HepG2 (cell line): ENCODE measurements around the gene TENT5A. TPM values are rescaled to one million over a fixed set of nuclear protein-coding genes. Genes with fewer than 3 reads are reported as not detected.

Experiments used
- ATAC-seq: fragments of 200-7000 bp; cut with Tn5 transposase; 3 replicates; pipeline ENCODE4 v1.9.1; 2020; ENCODE audit warnings: mild to moderate bottlenecking, moderate library complexity
- BruUV-seq: library from RNA; stranded (reverse); fragments of 400-500 nt; replicated peaks from 2 replicates; lab custom pipeline; 2021; lab: Mats Ljungman, UMichigan
- CTCF ChIA-PET: fragments of 300-600 bp; formaldehyde crosslinking; extraction: SDS; loops from one replicate; lab custom pipeline; 2021; ENCODE audit warnings: low total read pairs, inconsistent platforms, low intra/inter-chr PET ratio; lab: Yijun Ruan, JAX
- POLR2A ChIA-PET: fragments of 350-600 bp; sonication (Branson Sonifier 250); formaldehyde crosslinking; loops from one replicate; lab custom pipeline; 2020; ENCODE audit warnings: antibody characterized with exemption, inconsistent platforms; lab: Yijun Ruan, JAX
- DNase-seq: peaks from one replicate; pipeline ENCODE4 v3.0.0-alpha.2; 2015; ENCODE audit warnings: low spot score
- FAIRE-seq: peaks from 3 replicates; lab custom pipeline; 2011; peaks lifted over from hg19 to GRCh38; lab: Jason Lieb, UNC
- H2AFZ ChIP-seq: one replicate; pipeline ENCODE4 v1.6.1; 2011; ENCODE audit warnings: low read length, inconsistent platforms
- H3K27ac ChIP-seq: fragments of 300-600 bp; 3 replicates; pipeline ENCODE4 v1.8.0; 2011; ENCODE audit warnings: mixed run types, mild to moderate bottlenecking, mixed read lengths, low read length, inconsistent platforms; ENCODE audit not compliant: insufficient read depth; ENCODE audit errors: extremely low read length
- H3K27me3 ChIP-seq, 2 experiments: fragments of 200-600 bp in 1 of 2; 2 replicates in 1 of 2; 3 replicates in 1 of 2; pipeline versions ENCODE4 v1.6.0 to v1.8.0; 2011; ENCODE audit warnings: low read length in 2 of 2, mild to moderate bottlenecking in 2 of 2, moderate library complexity in 2 of 2, inconsistent platforms in 1 of 2; ENCODE audit not compliant: insufficient read depth in 2 of 2, control insufficient read depth in 1 of 2
- H3K36me3 ChIP-seq, 2 experiments: fragments of 200-600 bp in 1 of 2; replicated peaks in 1 of 2; 2 replicates in 1 of 2; 3 replicates in 1 of 2; pipeline versions ENCODE4 v1.5.1 to v1.8.0; 2011; ENCODE audit warnings: low read length in 2 of 2, inconsistent platforms in 1 of 2; ENCODE audit not compliant: insufficient read depth in 2 of 2, control insufficient read depth in 1 of 2
- H3K4me1 ChIP-seq: 2 replicates; pipeline ENCODE4 v1.5.1; 2012; ENCODE audit warnings: low read length, inconsistent platforms; ENCODE audit not compliant: insufficient read depth
- H3K4me2 ChIP-seq: 2 replicates; pipeline ENCODE4 v1.6.0; 2011; ENCODE audit warnings: low read depth, low read length, inconsistent platforms
- H3K4me3 ChIP-seq, 3 experiments: fragments of 200-600 bp in 1 of 3; sonication (generic), shearing (Covaris generic) in 1 of 3; replicated peaks in 1 of 3; 2 replicates each; pipeline ENCODE4 v1.5.1; 2011 to 2016; ENCODE audit warnings: low read length in 3 of 3, inconsistent platforms in 2 of 3, low read depth in 2 of 3, mild to moderate bottlenecking in 2 of 3, control low read depth in 1 of 3, mixed read lengths in 1 of 3; ENCODE audit not compliant: insufficient read depth in 1 of 3
- H3K79me2 ChIP-seq: one replicate; pipeline ENCODE4 v1.6.1; 2011; ENCODE audit warnings: low read length, inconsistent platforms; ENCODE audit not compliant: insufficient read depth
- H3K9ac ChIP-seq: 2 replicates; pipeline ENCODE4 v1.6.0; 2011; ENCODE audit warnings: mild to moderate bottlenecking, low read depth, low read length, inconsistent platforms; ENCODE audit not compliant: insufficient read depth
- H3K9me3 ChIP-seq: 2 replicates; pipeline ENCODE4 v1.5.1; 2012; ENCODE audit warnings: mild to moderate bottlenecking, low read length
- H4K20me1 ChIP-seq: 2 replicates; pipeline ENCODE4 v1.6.0; 2011; ENCODE audit warnings: inconsistent platforms, mild to moderate bottlenecking, low read length, moderate library complexity; ENCODE audit not compliant: insufficient read depth
- CHD4 ChIP-seq: fragments of 200-600 bp; sonication (generic); IDR thresholded peaks from 2 replicates; pipeline ENCODE4 v1.7.0; 2017; ENCODE audit warnings: mild to moderate bottlenecking, low read length, borderline replicate concordance
- ERF ChIP-seq: IDR thresholded peaks from 2 replicates; pipeline ENCODE4 v1.6.1; 2018; ENCODE audit warnings: missing biosample characterization, missing genetic modification reagents
- FIP1L1 ChIP-seq: fragments of 200-400 bp; formaldehyde crosslinking; IDR thresholded peaks from 2 replicates; pipeline ENCODE4 v1.6.1; 2018; ENCODE audit warnings: low read depth, mild to moderate bottlenecking, low read length, moderate library complexity, borderline replicate concordance; ENCODE audit not compliant: insufficient read depth
- FOXA3 ChIP-seq: IDR thresholded peaks from 2 replicates; pipeline ENCODE4 v1.6.1; 2016; ENCODE audit warnings: missing genetic modification reagents, missing compliant biosample characterization
- HOXA5 ChIP-seq: sonication (generic); formaldehyde crosslinking; IDR thresholded peaks from 2 replicates; pipeline ENCODE4 v1.4.0; 2020; ENCODE audit warnings: missing genetic modification reagents
- IRX3 ChIP-seq: sonication (generic); formaldehyde crosslinking; IDR thresholded peaks from 2 replicates; pipeline ENCODE4 v1.8.1; 2023; ENCODE audit warnings: mild to moderate bottlenecking, low read depth, missing genetic modification reagents, borderline replicate concordance
- JDP2 ChIP-seq: sonication (generic); formaldehyde crosslinking; IDR thresholded peaks from 2 replicates; pipeline ENCODE4 v1.8.1; 2022; ENCODE audit warnings: missing genetic modification reagents, borderline replicate concordance
- KDM5A ChIP-seq: fragments of 200-600 bp; sonication (generic); IDR thresholded peaks from 2 replicates; pipeline ENCODE4 v1.7.0; 2018; ENCODE audit warnings: antibody characterized with exemption, mild to moderate bottlenecking, low read length, borderline replicate concordance
- SRF ChIP-seq: IDR thresholded peaks from 2 replicates; pipeline ENCODE4 v1.6.1; 2011; ENCODE audit warnings: mild to moderate bottlenecking, low read depth, low read length, moderate library complexity
- SRY ChIP-seq: sonication (generic); formaldehyde crosslinking; IDR thresholded peaks from 2 replicates; pipeline ENCODE4 v1.8.0; 2022; ENCODE audit warnings: mild to moderate bottlenecking, missing genetic modification reagents
- TCF7 ChIP-seq: sonication (generic); IDR thresholded peaks from 2 replicates; pipeline ENCODE4 v1.6.1; 2016; ENCODE audit warnings: antibody characterized with exemption, low read depth
- ZFP90 ChIP-seq: sonication (generic); formaldehyde crosslinking; IDR thresholded peaks from 2 replicates; pipeline ENCODE4 v1.8.0; 2022; ENCODE audit warnings: missing genetic modification reagents, mild to moderate bottlenecking, inconsistent platforms, borderline replicate concordance
- ZSCAN25 ChIP-seq: sonication (generic); formaldehyde crosslinking; IDR thresholded peaks from 2 replicates; pipeline ENCODE4 v1.8.0; 2022; ENCODE audit warnings: mild to moderate bottlenecking, missing genetic modification reagents
- WGBS: methylation state at CpG from one replicate; pipeline ENCODE4 v1.1.6; 2017; ENCODE audit warnings: low lambda C conversion rate; 5-methylcytosine and 5-hydroxymethylcytosine counted together
- in situ Hi-C: cut with HindIII; loops from 2 replicates; pipeline ENCODE4 v1.10.0; 2017; ENCODE audit warnings: low pct_unique_long_range_greater_than_20kb; ENCODE audit not compliant: extremely low pct_ligation_motif_present
- intact Hi-C: fragments of 100-400 bp; cut with micrococcal nuclease; formaldehyde crosslinking; loops from one replicate; pipeline ENCODE4 v1.10.0; 2022; ENCODE audit not compliant: unreplicated experiment
- polyA plus RNA-seq, 8 experiments: library from polyadenylated mRNA; depleted of rRNA in 3 of 8; stranded (reverse) in 7 of 8; unstranded in 1 of 8; fragments of >200 nt; fragmentation: Illumina TruSeq in 4 of 8; extraction: Trizol in 4 of 8; gene quantifications; 2 replicates each; pipeline versions ENCODE4 v1.2.1 to v1.2.3, GENCODE V29; 2011 to 2016; ENCODE audit warnings: low read depth in 4 of 8, missing spikeins in 1 of 8, mixed read lengths in 1 of 8; ENCODE audit not compliant: insufficient read depth in 1 of 8
- total RNA-seq, 5 experiments: library from RNA; depleted of rRNA; stranded (reverse); fragments of >200 nt; fragmentation: Illumina TruSeq; extraction: Trizol; gene quantifications; 2 replicates each; pipeline ENCODE4 v1.2.3, GENCODE V29; 2016; ENCODE audit warnings: low read depth in 1 of 5
- TF ChIP-seq, protein P1 (sequence below): sonication (generic); formaldehyde crosslinking; IDR thresholded peaks from 2 replicates; pipeline ENCODE4 v1.8.0; 2022; ENCODE audit warnings: mild to moderate bottlenecking, missing genetic modification reagents
- TF ChIP-seq, protein P2 (sequence below): sonication (generic); formaldehyde crosslinking; IDR thresholded peaks from 2 replicates; pipeline ENCODE4 v1.8.1; 2022; ENCODE audit warnings: low read depth, mild to moderate bottlenecking, missing genetic modification reagents
- TF ChIP-seq, protein P3 (sequence below): sonication (generic); formaldehyde crosslinking; IDR thresholded peaks from 2 replicates; pipeline ENCODE4 v1.4.0; 2020; ENCODE audit warnings: missing genetic modification reagents, mild to moderate bottlenecking, borderline replicate concordance
- TF ChIP-seq, protein P4 (sequence below): sonication (generic); formaldehyde crosslinking; IDR thresholded peaks from 2 replicates; pipeline ENCODE4 v1.5.0; 2020; ENCODE audit warnings: mild to moderate bottlenecking, missing genetic modification reagents

The TENT5A gene
- total and polyA plus RNA-seq, 2 of the 13 experiments (the other 11 are each of a cell fraction or from before 2014, with no cell fraction given) = 8.0 to 13.8 TPM

GRCh38 chr6:81786150-81786549 lies 33.7 kb upstream of the TENT5A start:
- CTCF ChIA-PET = no interaction called here
- TF ChIP-seq ERF (CRISPR knock-in tag) = no peak
- TF ChIP-seq, protein P1, sequence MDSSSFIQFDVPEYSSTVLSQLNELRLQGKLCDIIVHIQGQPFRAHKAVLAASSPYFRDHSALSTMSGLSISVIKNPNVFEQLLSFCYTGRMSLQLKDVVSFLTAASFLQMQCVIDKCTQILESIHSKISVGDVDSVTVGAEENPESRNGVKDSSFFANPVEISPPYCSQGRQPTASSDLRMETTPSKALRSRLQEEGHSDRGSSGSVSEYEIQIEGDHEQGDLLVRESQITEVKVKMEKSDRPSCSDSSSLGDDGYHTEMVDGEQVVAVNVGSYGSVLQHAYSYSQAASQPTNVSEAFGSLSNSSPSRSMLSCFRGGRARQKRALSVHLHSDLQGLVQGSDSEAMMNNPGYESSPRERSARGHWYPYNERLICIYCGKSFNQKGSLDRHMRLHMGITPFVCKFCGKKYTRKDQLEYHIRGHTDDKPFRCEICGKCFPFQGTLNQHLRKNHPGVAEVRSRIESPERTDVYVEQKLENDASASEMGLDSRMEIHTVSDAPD (CRISPR knock-in tag) = no peak
- TF ChIP-seq IRX3 = no peak
- TF ChIP-seq, protein P2, sequence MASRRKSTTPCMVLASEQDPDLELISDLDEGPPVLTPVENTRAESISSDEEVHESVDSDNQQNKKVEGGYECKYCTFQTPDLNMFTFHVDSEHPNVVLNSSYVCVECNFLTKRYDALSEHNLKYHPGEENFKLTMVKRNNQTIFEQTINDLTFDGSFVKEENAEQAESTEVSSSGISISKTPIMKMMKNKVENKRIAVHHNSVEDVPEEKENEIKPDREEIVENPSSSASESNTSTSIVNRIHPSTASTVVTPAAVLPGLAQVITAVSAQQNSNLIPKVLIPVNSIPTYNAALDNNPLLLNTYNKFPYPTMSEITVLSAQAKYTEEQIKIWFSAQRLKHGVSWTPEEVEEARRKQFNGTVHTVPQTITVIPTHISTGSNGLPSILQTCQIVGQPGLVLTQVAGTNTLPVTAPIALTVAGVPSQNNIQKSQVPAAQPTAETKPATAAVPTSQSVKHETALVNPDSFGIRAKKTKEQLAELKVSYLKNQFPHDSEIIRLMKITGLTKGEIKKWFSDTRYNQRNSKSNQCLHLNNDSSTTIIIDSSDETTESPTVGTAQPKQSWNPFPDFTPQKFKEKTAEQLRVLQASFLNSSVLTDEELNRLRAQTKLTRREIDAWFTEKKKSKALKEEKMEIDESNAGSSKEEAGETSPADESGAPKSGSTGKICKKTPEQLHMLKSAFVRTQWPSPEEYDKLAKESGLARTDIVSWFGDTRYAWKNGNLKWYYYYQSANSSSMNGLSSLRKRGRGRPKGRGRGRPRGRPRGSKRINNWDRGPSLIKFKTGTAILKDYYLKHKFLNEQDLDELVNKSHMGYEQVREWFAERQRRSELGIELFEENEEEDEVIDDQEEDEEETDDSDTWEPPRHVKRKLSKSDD (CRISPR knock-in tag) = no peak
- TF ChIP-seq HOXA5 (CRISPR knock-in tag) = no peak
- no peak for TF ChIP-seq SRY (CRISPR knock-in tag)
- no peak for TF ChIP-seq SRF
- TF ChIP-seq ZSCAN25 (CRISPR knock-in tag) = no peak
- no peak for TF ChIP-seq CHD4
- TF ChIP-seq TCF7 = no peak
- TF ChIP-seq FIP1L1 = no peak
- no peak for TF ChIP-seq KDM5A
- no peak for TF ChIP-seq JDP2 (CRISPR knock-in tag)
- TF ChIP-seq, protein P3, sequence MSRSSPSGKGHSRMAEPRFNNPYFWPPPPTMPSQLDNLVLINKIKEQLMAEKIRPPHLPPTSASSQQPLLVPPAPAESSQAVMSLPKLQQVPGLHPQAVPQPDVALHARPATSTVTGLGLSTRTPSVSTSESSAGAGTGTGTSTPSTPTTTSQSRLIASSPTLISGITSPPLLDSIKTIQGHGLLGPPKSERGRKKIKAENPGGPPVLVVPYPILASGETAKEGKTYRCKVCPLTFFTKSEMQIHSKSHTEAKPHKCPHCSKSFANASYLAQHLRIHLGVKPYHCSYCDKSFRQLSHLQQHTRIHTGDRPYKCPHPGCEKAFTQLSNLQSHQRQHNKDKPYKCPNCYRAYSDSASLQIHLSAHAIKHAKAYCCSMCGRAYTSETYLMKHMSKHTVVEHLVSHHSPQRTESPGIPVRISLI (CRISPR knock-in tag) = no peak
- TF ChIP-seq, protein P4, sequence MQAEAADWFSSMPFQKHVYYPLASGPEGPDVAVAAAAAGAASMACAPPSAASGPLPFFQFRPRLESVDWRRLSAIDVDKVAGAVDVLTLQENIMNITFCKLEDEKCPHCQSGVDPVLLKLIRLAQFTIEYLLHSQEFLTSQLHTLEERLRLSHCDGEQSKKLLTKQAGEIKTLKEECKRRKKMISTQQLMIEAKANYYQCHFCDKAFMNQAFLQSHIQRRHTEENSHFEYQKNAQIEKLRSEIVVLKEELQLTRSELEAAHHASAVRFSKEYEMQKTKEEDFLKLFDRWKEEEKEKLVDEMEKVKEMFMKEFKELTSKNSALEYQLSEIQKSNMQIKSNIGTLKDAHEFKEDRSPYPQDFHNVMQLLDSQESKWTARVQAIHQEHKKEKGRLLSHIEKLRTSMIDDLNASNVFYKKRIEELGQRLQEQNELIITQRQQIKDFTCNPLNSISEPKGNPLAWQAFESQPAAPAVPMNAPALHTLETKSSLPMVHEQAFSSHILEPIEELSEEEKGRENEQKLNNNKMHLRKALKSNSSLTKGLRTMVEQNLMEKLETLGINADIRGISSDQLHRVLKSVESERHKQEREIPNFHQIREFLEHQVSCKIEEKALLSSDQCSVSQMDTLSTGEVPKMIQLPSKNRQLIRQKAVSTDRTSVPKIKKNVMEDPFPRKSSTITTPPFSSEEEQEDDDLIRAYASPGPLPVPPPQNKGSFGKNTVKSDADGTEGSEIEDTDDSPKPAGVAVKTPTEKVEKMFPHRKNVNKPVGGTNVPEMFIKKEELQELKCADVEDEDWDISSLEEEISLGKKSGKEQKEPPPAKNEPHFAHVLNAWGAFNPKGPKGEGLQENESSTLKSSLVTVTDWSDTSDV (CRISPR knock-in tag) = no peak
- no peak for TF ChIP-seq ZFP90 (CRISPR knock-in tag)
- TF ChIP-seq FOXA3 (CRISPR knock-in tag) = no peak
- Histone ChIP-seq H3K27ac (no peak overlapping the region), H3K79me2 (no peaks in the 10 kb centered on the region), H3K9ac (no peak overlapping the region), H2AFZ (no peak overlapping the region), H4K20me1 (no peaks in the 10 kb centered on the region), H3K36me3 (no peaks in the 10 kb centered on the region), H3K27me3 (no peaks in the 10 kb centered on the region), H3K9me3 (peaks cover 6% of the 10 kb centered on the region; the same call in 1 of the 2 replicates), H3K4me1 (peaks cover 44% of the 10 kb centered on the region), H3K4me3 (no peak overlapping the region), H3K4me2 (no peak overlapping the region)
- no TSS peak for BruUV-seq
- 90% methylated on average over 1 of the region's 1 CpG for WGBS
- FAIRE-seq (no peak), DNase-seq (no peak), ATAC-seq (no peak)
- intact Hi-C loops (loop anchor here (2.0 kb wide), 1 partner anchor 19 kb away; no protein-coding TSS in a partner anchor), in situ Hi-C loops (no loop called here)
- POLR2A ChIA-PET = no interaction called here
